ENCODE results near the gene LPCAT1. TPM values are rescaled to one million over a fixed set of nuclear protein-coding genes. Genes with fewer than 3 reads are reported as not detected.

The LPCAT1 gene
- total and polyA plus RNA-seq, 10 of the 15 experiments (the other 5 are each of a cell fraction or from before 2014, with no cell fraction given): 2.3 to 109 (median 72.7) TPM

DNA sequence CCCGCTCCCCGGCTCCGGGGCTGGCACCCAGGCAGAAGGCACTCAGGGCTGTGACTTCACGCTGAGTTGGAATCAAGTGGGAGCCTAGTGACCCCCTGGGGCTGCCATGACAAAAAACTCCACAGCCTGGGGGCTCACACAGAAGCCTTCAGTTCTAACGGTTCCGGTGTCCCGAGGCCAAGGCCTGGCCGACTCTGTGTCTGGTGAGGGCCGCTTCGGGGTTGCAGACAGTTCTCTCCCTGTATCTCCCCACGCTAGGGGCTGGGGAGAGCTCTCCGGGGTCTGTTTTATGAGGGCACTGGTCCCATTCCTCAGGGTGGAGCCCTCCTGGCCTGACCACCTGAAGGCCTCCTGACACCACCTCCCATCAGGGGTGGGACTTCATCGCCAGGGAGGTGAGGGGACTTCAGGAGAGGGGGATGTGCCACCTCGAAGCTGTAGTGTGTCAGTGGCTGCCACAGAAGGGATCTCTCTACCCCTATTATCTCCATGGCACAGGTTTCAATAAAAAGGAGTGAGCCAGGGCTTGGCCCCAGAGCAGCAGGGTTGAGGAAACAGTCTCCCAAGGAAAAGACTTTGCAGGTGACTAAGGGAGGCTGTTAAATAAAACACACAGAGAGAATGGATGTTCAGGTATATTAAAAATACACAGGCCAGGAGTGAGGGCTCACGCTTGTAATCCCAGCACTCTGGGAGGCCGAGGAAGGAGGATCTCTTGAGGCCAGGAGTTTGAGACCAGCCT is 77.0 kb downstream of the LPCAT1 start:
- H3K4me2 ChIP-seq (ENCODE audit: control insufficient read depth, insufficient read depth): no peak overlapping the region
- RAD21 ChIA-PET (ENCODE audit: unreplicated experiment): no interaction called here

More for the DNA sequence above, 77.0 kb downstream of the LPCAT1 start:
- no TSS peak for BruUV-seq (replicated peaks)
- no peak overlapping the region for H3K9ac ChIP-seq (ENCODE audit: control insufficient read depth, insufficient read depth, low read length)
- ChIA-PET POLR2A (no interaction called here), CTCF (no interaction called here), SMC1A (ENCODE audit: uncharacterized antibody, unreplicated experiment) (no interaction called here)
- no peak for TF ChIP-seq TCF7 (IDR thresholded peaks at IDR 0.05; ENCODE audit: borderline replicate concordance)
- no peak for TF ChIP-seq CHD1 (IDR thresholded peaks at IDR 0.05; ENCODE audit: low read depth, low read length)
- TF ChIP-seq HCFC1 (IDR thresholded peaks at IDR 0.05; ENCODE audit: low read length): no peak
- no peak for TF ChIP-seq NKRF (conservative IDR thresholded peaks at IDR 0.05)
- no peak for TF ChIP-seq TCF3 (IDR thresholded peaks at IDR 0.05; ENCODE audit: borderline replicate concordance, insufficient read depth, low read depth, low read length)
- TF ChIP-seq NBN (IDR thresholded peaks at IDR 0.05): no peak
- no peak for TF ChIP-seq ZNF217 (IDR thresholded peaks at IDR 0.05)
- no peak for TF ChIP-seq STAT1 (conservative IDR thresholded peaks at IDR 0.05)
- TF ChIP-seq SUPT20H (IDR thresholded peaks at IDR 0.05; ENCODE audit: borderline replicate concordance, control insufficient read depth, low read depth, low read length): no peak
- no peak for FAIRE-seq
- H3K27ac ChIP-seq (ENCODE audit: control insufficient read depth, insufficient read depth): no peak overlapping the region
- ATAC-seq: no peak
- H3K27me3 ChIP-seq (replicated peaks in 1 of 2; ENCODE audit: control insufficient read depth in 2 of 2, insufficient read depth in 2 of 2, low read length in 1 of 2): peaks cover 8% of the 10 kb centered on the region in 2 experiments
- DNase-seq (ENCODE audit: low read depth, low spot score): no peak
- intact Hi-C loops (cut with micrococcal nuclease; ENCODE audit: unreplicated experiment) (no loop called here), in situ Hi-C loops (cut with MboI) (no loop called here)
- no peaks in the 10 kb centered on the region for H3K36me3 ChIP-seq (ENCODE audit: control insufficient read depth in 2 of 2, insufficient read depth in 2 of 2, low read length in 1 of 2)
- H3K79me2 ChIP-seq (ENCODE audit: control insufficient read depth, insufficient read depth, low read length): no peaks in the 10 kb centered on the region
- H3K9me3 ChIP-seq (replicated peaks; ENCODE audit: control insufficient read depth, insufficient read depth, low read length): no peaks in the 10 kb centered on the region; the same call in 2 of the 3 replicates
- H2AFZ ChIP-seq (ENCODE audit: control insufficient read depth, low read depth, low read length): no peak overlapping the region
- 39% methylated on average over 15 of the region's 16 CpGs for WGBS (ENCODE audit: insufficient coverage, insufficient replicate concordance, low lambda C conversion rate, missing lambda C conversion rate)
- no peak overlapping the region for H3K4me3 ChIP-seq
- no peaks in the 10 kb centered on the region for H3K4me1 ChIP-seq (ENCODE audit: control insufficient read depth, insufficient read depth, low read length)
- H4K20me1 ChIP-seq (ENCODE audit: control insufficient read depth, insufficient read depth): no peaks in the 10 kb centered on the region
